ENCODE measurements around the gene ADCY4. TPM values are rescaled to one million over a fixed set of nuclear protein-coding genes. Genes with fewer than 3 reads are reported as not detected.

The ADCY4 gene
- total and polyA plus RNA-seq, 2 of the 13 experiments (the other 11 are each of a cell fraction or from before 2014, with no cell fraction given), result 0.03 TPM; not detected in 1

- TF ChIP-seq ZNF451 (CRISPR knock-in tag; IDR thresholded peaks at IDR 0.05) (no peak), ARID3A (IDR thresholded peaks at IDR 0.05; ENCODE audit: low read depth, low read length) (no peak), ZNF749 (CRISPR knock-in tag; IDR thresholded peaks at IDR 0.05; ENCODE audit: borderline replicate concordance) (no peak), ZNF737 (CRISPR knock-in tag; IDR thresholded peaks at IDR 0.05; ENCODE audit: borderline replicate concordance) (no peak), GLMP (CRISPR knock-in tag; IDR thresholded peaks at IDR 0.05; ENCODE audit: borderline replicate concordance) (no peak), ZNF564 (CRISPR knock-in tag; IDR thresholded peaks at IDR 0.05) (no peak), TRAFD1 (CRISPR knock-in tag; IDR thresholded peaks at IDR 0.05; ENCODE audit: borderline replicate concordance) (no peak), ZBTB46 (CRISPR knock-in tag; IDR thresholded peaks at IDR 0.05; ENCODE audit: borderline replicate concordance) (no peak), HNRNPL (IDR thresholded peaks at IDR 0.05; ENCODE audit: low read depth, low read length) (no peak), POGZ (CRISPR knock-in tag; IDR thresholded peaks at IDR 0.05) (no peak), RAD21 (CRISPR knock-in tag; IDR thresholded peaks at IDR 0.05) (peak; percentile 55), SOX6 (IDR thresholded peaks at IDR 0.05) (no peak), SOX6 (CRISPR knock-in tag; IDR thresholded peaks at IDR 0.05) (no peak), AHR (CRISPR knock-in tag; IDR thresholded peaks at IDR 0.05) (no peak), ZNF788 (CRISPR knock-in tag; IDR thresholded peaks at IDR 0.05; ENCODE audit: borderline replicate concordance) (no peak), USF2 (IDR thresholded peaks at IDR 0.05; ENCODE audit: low read depth, low read length) (no peak), USF2 (CRISPR knock-in tag; IDR thresholded peaks at IDR 0.05; ENCODE audit: borderline replicate concordance) (no peak), FOXA1 (IDR thresholded peaks at IDR 0.05) (no peak), FOXA1 (CRISPR knock-in tag; IDR thresholded peaks at IDR 0.05) (no peak), MBNL3 (CRISPR knock-in tag; conservative IDR thresholded peaks at IDR 0.05) (0 out of 2 replicates have a peak, but pooled peaks have one; percentile 47)
Observed at GRCh38 chr14:24297190-24297964, 37.5 kb downstream of the ADCY4 start (continued).

Data from HepG2 (cell line).